ENCODE measurements around the gene PAN2. TPM values are rescaled to one million over a fixed set of nuclear protein-coding genes. Genes with fewer than 3 reads are reported as not detected.

The PAN2 gene
- total RNA-seq, 6 experiments from 2014 or later: 9.0 to 16.7 (median 14.6) TPM

DNA sequence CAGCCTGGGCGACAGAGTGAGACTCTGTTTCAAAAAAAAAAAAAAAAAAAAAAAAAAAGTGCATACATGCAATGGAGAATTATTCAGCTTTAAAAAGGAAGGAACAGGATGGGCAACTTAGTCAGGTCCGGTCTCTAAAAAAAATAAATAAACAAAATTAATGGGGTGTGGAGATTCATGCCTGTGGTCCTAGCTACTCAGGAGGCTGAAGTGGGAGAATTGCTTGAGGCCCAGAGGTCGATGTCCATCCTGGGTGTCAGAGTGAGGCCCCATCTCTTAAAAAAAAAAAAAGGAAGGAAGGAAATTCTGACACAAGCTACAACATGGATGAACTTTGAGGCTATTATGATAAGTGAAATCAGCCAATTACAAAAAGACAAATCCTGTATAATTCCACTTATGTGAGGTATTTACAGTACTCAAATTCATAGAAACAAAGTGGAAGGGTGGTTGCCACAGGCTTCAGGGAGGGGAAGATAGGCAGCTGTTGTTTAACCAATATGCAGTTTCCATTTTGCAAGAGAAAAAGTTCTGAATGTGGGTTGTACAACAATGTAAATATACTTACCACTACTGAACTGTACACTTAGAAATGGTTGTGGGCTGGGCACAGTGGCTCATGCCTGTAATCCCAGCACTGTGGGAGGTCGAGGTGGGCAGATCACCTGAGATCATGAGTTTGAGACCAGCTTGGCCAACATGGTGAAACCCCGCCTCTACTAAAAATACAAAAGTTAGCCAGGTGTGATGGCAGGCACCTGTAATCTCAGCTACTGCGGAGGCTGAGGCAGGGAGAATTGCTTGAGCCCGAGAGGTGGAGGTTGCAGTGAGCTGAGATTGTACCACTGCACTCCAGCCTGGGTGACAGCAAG, 41.2 kb upstream of the PAN2 start:
- H3K9me3 Mint-ChIP-seq: peaks cover 9% of the 10 kb centered on the region
- DNase-seq: no peak
- H3K4me3 Mint-ChIP-seq: no peak overlapping the region
- H3K27me3 Mint-ChIP-seq (ENCODE audit: insufficient read depth): peaks cover 8% of the 10 kb centered on the region
- H3K36me3 Mint-ChIP-seq (ENCODE audit: low read depth): peaks cover 6% of the 10 kb centered on the region
- TF ChIP-seq, protein P1, sequence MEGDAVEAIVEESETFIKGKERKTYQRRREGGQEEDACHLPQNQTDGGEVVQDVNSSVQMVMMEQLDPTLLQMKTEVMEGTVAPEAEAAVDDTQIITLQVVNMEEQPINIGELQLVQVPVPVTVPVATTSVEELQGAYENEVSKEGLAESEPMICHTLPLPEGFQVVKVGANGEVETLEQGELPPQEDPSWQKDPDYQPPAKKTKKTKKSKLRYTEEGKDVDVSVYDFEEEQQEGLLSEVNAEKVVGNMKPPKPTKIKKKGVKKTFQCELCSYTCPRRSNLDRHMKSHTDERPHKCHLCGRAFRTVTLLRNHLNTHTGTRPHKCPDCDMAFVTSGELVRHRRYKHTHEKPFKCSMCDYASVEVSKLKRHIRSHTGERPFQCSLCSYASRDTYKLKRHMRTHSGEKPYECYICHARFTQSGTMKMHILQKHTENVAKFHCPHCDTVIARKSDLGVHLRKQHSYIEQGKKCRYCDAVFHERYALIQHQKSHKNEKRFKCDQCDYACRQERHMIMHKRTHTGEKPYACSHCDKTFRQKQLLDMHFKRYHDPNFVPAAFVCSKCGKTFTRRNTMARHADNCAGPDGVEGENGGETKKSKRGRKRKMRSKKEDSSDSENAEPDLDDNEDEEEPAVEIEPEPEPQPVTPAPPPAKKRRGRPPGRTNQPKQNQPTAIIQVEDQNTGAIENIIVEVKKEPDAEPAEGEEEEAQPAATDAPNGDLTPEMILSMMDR (IDR thresholded peaks at IDR 0.05): no peak
- no peak overlapping the region for H3K27ac Mint-ChIP-seq
- peaks cover 10% of the 10 kb centered on the region for H3K4me1 Mint-ChIP-seq (ENCODE audit: low read depth)

DNA sequence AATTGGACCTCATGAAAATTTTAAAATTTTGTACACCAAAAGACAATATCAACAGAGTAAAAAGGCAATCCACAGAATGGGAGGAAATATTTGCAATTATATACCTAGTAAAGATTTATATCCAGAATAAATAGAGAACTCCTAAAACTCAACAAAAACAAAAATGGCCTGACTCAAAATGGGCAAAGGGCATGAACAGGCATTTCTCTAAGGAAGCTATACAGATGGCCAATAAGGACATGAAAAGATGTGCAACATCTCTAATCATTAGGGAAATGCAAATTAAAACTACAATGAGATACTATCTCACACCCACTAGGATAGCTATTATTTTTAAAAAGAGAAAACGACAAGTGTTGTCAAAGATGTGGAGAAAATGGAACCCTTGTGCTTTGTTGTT, 39.7 kb upstream of the PAN2 start:
- Mint-ChIP-seq H3K36me3 (ENCODE audit: low read depth) (peaks cover 6% of the 10 kb centered on the region), H3K27ac (no peak overlapping the region), H3K27me3 (ENCODE audit: insufficient read depth) (peaks cover 8% of the 10 kb centered on the region), H3K4me3 (no peak overlapping the region), H3K4me1 (ENCODE audit: low read depth) (peaks cover 10% of the 10 kb centered on the region), H3K9me3 (peaks cover 9% of the 10 kb centered on the region)
- DNase-seq: no peak
- TF ChIP-seq, protein P1 (IDR thresholded peaks at IDR 0.05): no peak

DNA sequence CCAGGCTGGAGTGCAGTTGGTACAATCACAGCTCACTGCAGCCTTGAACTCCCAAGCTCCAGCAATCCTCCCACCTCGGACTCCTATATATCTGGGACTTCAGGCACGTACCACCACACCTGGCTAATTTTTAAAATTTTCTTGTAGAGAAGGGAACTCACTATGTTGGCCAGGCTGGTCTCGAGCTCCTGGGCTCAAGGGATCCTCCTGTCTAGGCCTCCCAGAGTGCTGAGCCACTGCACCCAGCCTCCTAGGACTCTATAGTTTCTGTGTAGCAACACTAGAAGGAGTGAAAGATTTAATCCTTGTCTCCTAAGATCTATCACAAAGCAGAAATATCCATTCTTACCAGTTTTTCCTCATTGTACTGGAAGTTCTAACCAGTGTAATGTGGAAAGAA, 33.1 kb upstream of the PAN2 start:
- Mint-ChIP-seq H3K36me3 (ENCODE audit: low read depth) (no peaks in the 10 kb centered on the region), H3K27me3 (ENCODE audit: insufficient read depth) (no peaks in the 10 kb centered on the region; the same call in 1 of the 2 replicates), H3K27ac (no peak overlapping the region), H3K4me1 (ENCODE audit: low read depth) (no peaks in the 10 kb centered on the region), H3K4me3 (no peak overlapping the region), H3K9me3 (no peaks in the 10 kb centered on the region)
- no peak for DNase-seq
- TF ChIP-seq, protein P1 (IDR thresholded peaks at IDR 0.05): no peak

DNA sequence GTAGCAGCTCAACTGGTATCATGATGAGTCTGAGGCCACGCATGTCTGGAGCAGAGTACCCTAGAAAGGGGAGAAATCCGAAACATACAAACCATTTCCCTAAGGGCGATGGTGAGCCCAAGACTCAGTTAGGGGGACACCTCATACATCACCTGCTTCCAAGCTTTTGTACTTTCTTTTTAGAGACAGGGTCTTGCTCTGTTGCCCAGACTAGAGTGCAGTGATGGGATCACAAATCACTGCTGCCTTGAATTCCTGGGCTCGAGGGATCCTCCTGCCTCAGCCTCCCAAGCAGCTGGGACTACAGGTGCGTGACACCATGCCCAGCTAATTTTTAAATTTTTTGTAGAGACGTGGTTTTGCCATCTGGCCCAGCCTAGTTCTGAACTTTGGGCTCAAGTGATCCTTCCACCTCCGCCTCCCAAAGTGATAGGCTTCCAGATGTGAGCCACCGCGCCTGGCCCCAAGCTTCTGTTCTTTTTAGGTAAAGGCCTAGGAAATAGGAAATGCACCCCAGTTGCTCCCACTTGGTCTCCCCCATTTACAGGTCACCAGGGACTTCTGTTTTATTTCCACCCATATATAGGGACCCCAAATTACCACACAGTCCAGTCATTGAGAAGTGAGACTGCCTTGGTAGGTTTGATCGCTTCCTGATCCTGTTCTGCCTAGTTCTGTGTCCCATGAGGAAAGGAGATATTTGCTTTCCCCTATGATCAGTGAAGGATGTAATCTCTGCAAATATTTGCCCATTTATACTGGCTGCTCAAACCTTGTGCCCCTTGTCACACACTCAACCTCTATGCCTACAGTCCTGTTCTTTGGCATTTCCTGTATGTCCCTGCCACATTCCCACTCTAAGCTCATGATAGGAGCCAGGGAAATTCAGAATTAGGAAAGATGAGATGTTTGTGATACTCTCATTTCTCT, 28.6 kb upstream of the PAN2 start, which contains the start of gene APOF:
TSS of gene APOF (minus strand) at position 728 of the 930 bp plus-strand sequence. CDS start at position 616, 112 bp downstream.
- Mint-ChIP-seq H3K27me3 (ENCODE audit: insufficient read depth) (no peaks in the 10 kb centered on the region; the same call in 1 of the 2 replicates), H3K4me3 (peak within 1 kb of the TSS; percentile 91; the same call in 1 of the 2 replicates), H3K27ac (peak within 1 kb of the TSS; percentile 96; the same call in 1 of the 2 replicates), H3K4me1 (ENCODE audit: low read depth) (peaks cover 27% of the 10 kb centered on the region), H3K36me3 (ENCODE audit: low read depth) (no peaks in the 10 kb centered on the region), H3K9me3 (no peaks in the 10 kb centered on the region)
- DNase-seq: no peak
- TF ChIP-seq, protein P1 (IDR thresholded peaks at IDR 0.05): no peak

DNA sequence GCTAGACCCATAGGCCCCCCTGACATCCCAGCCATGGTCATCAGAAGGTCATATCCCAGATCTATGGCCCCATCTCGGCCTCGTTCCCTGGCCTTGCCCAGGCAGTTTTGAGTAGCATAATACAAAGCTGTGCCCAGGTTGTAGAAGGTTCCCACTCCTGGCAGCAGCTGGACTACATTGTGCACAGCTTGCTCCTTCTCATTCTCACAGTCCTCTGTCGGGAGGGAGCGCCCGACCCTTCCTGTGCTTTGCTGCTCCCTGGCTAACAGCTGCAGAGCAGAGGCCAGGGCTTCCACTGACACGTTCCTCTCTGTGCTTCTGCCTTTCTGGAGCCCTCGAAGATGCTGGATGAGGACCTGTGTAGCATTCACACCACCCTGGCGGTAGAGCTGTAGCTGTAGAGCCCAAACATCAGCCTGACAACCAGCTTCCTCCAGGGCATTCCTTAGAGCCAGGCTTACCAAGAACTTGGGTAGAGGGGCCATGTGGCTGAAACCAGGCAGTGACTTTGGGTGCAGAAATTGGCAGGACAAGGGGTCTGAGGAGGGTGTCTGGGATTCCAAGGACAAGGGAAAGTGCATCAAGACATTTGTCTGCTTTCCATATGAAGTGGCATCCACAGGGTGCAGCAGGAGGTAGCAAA, 27.8 kb upstream of the PAN2 start:
- H3K4me3 Mint-ChIP-seq: peak overlapping the region; percentile 91
- DNase-seq: no peak
- H3K27ac Mint-ChIP-seq: peak overlapping the region; percentile 96
- no peaks in the 10 kb centered on the region for H3K36me3 Mint-ChIP-seq (ENCODE audit: low read depth)
- H3K9me3 Mint-ChIP-seq: no peaks in the 10 kb centered on the region
- TF ChIP-seq, protein P1 (IDR thresholded peaks at IDR 0.05): no peak
- H3K27me3 Mint-ChIP-seq (ENCODE audit: insufficient read depth): no peaks in the 10 kb centered on the region; the same call in 1 of the 2 replicates
- H3K4me1 Mint-ChIP-seq (ENCODE audit: low read depth): peaks cover 27% of the 10 kb centered on the region

Measured in HFFc6 (cell line).